IgD-negative memory B cell (primary cell): Measurements from ENCODE around the gene ZNF423. TPM values are rescaled to one million over a fixed set of nuclear protein-coding genes. Genes with fewer than 3 reads are reported as not detected.
A peak's percentile ranks its signal among the peaks of the same experiment; 100 is the strongest.

Source experiments
- H3K27ac Mint-ChIP-seq, 3 donors: one replicate each; pipeline ENCODE4 v1.8.0; 2020 to 2022; ENCODE audit warnings: mild to moderate bottlenecking in 3 of 3, mixed read lengths in 3 of 3, moderate library complexity in 1 of 3
- H3K27me3 Mint-ChIP-seq: one replicate; pipeline ENCODE4 v1.8.0; 2021; ENCODE audit warnings: mixed read lengths
- H3K36me3 Mint-ChIP-seq: one replicate; pipeline ENCODE4 v1.8.0; 2020; ENCODE audit warnings: mild to moderate bottlenecking, mixed read lengths
- H3K4me1 Mint-ChIP-seq, 3 donors: one replicate each; pipeline ENCODE4 v1.8.0; 2020 to 2022; ENCODE audit warnings: mixed read lengths in 3 of 3, mild to moderate bottlenecking in 1 of 3
- H3K4me3 Mint-ChIP-seq, 4 donors: one replicate each; pipeline ENCODE4 v1.8.0; 2020 to 2022; ENCODE audit warnings: mild to moderate bottlenecking in 4 of 4, mixed read lengths in 4 of 4, moderate library complexity in 3 of 4
- H3K9me3 Mint-ChIP-seq, 3 donors: one replicate each; pipeline ENCODE4 v1.8.0; 2020 to 2021; ENCODE audit warnings: mixed read lengths in 3 of 3, mild to moderate bottlenecking in 1 of 3
- polyA plus RNA-seq: library from polyadenylated mRNA; unstranded; fragments of 300-500 nt; fragmentation: Illumina TruSeq; gene quantifications from one replicate; pipeline ENCODE4 v1.2.3, GENCODE V29; 2021

ZNF423 gene
- polyA plus RNA-seq, 1 donor from 2014 or later = not detected

DNA sequence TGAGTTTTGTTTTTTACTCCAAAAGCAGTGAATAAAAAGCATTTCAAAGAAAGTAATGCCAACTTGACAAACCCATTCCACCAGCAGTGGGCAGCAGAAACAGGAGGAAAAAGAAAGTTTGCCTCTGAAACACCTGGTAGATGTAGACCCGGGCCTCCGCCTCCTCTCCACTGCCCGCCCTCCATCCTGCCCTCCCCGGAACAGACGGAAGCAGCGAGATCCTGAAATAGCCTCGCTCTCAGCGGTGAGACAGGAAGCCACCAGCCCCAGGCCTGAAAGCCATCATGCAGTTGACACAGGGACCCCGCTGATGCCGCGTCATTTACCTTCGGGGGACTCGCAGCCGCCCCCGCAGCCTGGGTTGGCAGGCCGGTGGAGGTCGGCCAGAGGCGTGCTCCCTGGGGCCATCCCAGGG is 414.5 kb downstream of the ZNF423 start:
- Mint-ChIP-seq H3K9me3 (no peaks in the 10 kb centered on the region), H3K27ac (peak overlapping the region in 1 of 3 donors; percentile 9), H3K4me1 (peaks cover 11 to 16% (median 14%) of the 10 kb centered on the region in 3 donors), H3K4me3 (peak overlapping the region; percentile 45 to 92 (median 72)), H3K36me3 (no peaks in the 10 kb centered on the region), H3K27me3 (peaks cover 2% of the 10 kb centered on the region)

DNA sequence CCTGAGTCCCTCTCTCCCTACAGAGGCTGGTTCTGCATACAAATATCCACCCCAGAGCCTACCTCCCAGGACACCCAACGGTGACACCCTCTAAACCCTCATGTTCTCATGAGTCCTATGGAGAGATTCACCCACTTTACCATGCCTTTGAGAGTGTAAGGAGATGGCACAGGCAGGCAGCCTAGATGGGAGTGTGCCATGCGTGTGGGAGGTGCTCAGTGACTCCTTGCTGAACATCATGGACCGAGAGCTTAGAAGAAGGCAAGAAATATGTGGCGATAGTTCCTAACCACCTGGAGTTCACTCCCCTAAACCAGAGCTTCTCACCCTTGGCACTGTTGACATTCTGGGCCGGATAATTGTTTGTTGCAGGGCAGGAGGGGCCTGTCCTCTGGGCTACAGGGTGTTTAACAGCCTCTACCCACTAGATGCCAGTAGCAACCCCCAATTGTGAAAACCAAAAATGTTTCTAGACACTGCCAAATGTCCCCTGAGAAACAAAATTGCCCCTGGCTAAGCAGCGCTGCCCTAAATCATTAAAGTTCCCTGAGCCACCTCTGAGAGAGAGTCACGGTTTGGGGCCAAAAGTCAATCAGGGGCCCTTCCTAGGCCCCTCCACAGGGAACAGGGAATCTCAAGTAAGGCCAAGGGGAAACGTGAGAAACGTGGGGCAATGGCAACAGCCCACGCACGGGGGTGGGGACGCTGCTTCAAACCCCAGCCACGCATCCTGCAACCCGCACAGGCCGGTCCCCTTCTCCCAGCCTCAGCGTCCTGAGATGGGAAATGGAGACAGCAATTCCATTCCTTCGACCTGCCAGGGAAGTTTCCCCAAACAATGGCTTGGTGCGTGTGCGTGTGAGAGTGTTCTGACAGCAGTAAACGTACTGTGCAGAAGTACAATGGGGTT is 415.5 kb downstream of the ZNF423 start:
- Mint-ChIP-seq H3K36me3 (no peaks in the 10 kb centered on the region), H3K27ac (peak overlapping the region in 1 of 3 donors; percentile 73)

DNA sequence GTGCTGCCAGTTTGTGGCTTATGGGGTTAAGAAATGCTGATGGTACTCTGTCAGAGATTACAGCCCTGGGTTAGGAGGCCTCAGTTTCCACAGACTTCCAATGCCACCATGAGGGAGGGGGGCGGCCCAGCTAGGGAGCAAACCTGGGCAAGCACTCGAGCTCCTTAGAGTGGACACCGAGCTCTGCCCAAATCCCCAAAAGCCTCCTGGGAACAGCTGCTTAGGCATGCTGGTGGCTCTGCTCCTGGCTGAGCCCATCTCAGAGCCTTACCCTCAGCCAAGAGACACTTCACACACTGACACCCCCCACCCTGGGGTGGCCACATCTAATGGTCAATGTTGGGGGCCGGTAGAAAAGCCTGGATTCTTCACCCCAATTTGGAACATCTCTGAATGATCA is 416.2 kb downstream of the ZNF423 start:
- Mint-ChIP-seq H3K9me3 (no peaks in the 10 kb centered on the region), H3K4me1 (peaks cover 11 to 16% (median 14%) of the 10 kb centered on the region in 3 donors), H3K4me3 (no peak overlapping the region), H3K27me3 (peaks cover 2% of the 10 kb centered on the region), H3K27ac (peak overlapping the region in 1 of 3 donors; percentile 6), H3K36me3 (no peaks in the 10 kb centered on the region)

More for the DNA sequence above, 415.5 kb downstream of the ZNF423 start:
- peak overlapping the region in 1 of 4 donors; percentile 38 for H3K4me3 Mint-ChIP-seq
- no peaks in the 10 kb centered on the region for H3K9me3 Mint-ChIP-seq
- H3K27me3 Mint-ChIP-seq = peaks cover 2% of the 10 kb centered on the region
- peaks cover 11 to 16% (median 14%) of the 10 kb centered on the region in 3 donors for H3K4me1 Mint-ChIP-seq

DNA sequence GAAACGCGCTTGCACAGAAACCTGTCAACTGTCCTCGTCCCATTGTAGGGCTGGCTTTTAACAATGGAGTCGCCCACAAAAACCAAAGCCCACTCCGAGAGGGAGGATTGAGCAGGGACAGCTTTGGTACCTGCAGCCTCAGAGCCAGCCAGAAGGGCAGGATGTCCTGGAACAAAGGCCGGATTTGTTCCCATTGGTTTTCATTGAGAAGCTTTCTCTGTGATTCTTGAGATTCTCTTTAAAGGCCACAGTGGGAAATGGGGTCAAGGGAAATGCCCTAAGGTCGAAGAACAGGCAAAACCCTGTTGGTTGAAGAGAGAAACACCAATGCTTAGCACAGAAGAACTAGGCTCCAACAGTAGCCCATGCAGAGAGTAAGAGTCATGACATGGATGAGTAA is 416.9 kb downstream of the ZNF423 start:
- Mint-ChIP-seq H3K27ac (peak overlapping the region in 1 of 3 donors; percentile 6), H3K36me3 (no peaks in the 10 kb centered on the region), H3K27me3 (peaks cover 2% of the 10 kb centered on the region), H3K4me1 (peaks cover 11 to 17% (median 14%) of the 10 kb centered on the region in 3 donors), H3K4me3 (no peak overlapping the region), H3K9me3 (no peaks in the 10 kb centered on the region)

Other genes starting within 250 kb of the ZNF423 start
- gene CNEP1R1, start 169.1 kb upstream of the ZNF423 start, polyA plus RNA-seq = 13.4 TPM
- 6.9 TPM for gene HEATR3, start 209.9 kb upstream of the ZNF423 start, polyA plus RNA-seq